NCI-H82 treated with DMSO at 0.1 percent for 48 hours (cell line): ENCODE data around the gene FOSL1.
A peak's percentile ranks its signal among the peaks of the same experiment; 100 is the strongest.

Source experiments
- DNase-seq: peaks from one replicate; lab custom pipeline; 2025; ENCODE audit not compliant: unreplicated experiment; lab: John Stamatoyannopoulos, UW

Gene FOSL1

DNA sequence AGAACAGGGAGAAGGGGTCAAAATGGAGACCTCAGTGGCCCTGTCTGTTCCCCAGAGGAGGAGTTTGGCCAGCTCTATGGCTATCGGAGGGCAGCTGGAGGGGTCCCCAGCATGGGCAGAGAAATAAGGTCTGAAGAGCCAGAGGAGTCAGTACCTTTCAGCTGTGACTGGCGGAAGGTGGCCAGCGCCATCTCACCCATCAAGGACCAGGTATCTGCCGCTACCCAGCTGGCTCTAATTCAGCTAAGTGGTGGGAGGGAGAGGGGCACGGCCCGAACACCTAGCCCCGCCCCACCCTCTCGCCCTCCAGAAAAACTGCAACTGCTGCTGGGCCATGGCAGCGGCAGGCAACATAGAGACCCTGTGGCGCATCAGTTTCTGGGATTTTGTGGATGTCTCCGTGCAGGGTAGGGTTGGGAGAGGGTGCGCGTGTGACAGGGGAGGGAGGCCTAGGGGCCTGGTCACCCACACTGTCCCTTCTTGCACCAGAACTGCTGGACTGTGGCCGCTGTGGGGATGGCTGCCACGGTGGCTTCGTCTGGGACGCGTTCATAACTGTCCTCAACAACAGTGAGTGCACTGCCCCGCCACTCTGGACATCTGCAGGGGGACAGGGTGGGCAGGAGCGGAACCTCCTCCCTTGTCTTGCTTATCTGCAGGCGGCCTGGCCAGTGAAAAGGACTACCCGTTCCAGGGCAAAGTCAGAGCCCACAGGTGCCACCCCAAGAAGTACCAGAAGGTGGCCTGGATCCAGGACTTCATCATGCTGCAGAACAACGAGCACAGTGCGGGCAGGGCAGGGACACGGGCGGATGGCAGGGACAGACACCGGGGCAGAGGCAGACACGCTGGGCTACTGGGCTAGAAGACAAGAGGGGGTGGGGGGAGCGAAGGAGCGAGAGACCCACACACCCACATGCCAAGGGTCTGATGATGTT, 17.8 kb downstream of the FOSL1 start:
- no peak for DNase-seq

GRCh38 chr11:65880844-65881421, 19.3 kb downstream of the FOSL1 start:
- DNase-seq: no peak

GRCh38 chr11:65880027-65880426, 20.2 kb downstream of the FOSL1 start:
- no peak for DNase-seq

DNA sequence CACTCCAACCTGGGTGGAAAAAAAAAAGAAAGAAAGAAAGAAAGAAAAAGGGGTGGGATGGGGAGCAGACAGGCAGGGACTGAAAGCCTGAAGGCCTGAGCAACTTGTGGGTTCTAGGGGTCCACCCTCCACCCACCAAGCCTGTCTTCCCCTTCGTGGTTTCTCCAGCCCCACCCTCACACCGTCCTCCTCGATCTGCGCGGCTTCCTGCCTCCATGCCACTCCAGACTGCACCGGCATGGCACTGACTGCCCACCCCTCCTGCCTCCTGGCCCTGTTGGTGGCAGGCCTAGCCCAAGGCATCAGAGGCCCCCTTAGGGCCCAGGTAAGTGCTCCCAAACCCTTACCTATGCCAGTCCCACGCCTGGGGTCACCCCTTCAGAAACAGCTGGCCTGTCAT, 20.6 kb downstream of the FOSL1 start, which contains the start of gene CTSW:
Gene CTSW (plus strand): TSS at position 221 of the 400 bp plus-strand sequence. CDS start 18 bp downstream, at position 239.
- DNase-seq: no peak

DNA sequence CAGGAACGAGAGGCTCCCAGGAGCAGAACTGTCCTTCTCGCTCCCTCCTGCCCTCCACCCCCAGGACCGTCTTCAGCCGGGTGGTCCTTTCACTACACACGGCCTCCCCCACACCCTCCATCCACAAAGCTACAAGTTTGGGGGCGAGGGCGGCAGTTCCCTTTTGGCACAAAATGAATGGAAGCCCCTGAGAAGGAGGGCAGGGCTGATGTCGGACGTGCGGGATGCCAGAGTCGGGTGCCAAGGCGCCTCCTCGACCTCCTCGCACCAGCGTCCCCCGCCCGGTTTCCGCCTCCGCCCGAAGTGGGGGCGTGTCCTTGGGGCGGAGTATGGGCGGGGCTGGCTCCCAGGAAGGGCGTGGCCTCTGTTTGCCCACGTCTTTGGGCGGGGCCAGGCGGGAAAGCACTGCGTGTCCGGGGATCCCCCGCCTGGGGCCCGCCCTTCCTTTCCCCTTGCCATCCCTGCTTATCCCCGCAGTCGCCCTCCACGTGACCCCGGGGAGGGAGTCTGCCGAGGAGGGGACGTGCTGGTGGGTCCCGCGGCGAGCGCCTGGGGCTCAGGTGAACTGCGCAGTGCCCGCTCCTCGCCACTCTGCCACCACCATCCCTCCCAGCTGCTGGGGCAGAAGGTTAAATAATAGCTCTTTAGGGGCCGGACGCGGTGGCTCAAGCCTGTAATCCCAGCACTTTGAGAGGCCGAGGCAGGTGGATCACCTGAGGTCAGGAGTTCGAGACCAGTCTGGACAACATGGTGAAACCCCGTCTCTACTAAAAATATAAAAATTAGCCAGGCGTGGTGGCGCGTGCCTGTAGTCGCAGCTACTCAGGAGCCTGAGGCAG, 26.7 kb downstream of the FOSL1 start:
- DNase-seq: peak; percentile 79

DNA sequence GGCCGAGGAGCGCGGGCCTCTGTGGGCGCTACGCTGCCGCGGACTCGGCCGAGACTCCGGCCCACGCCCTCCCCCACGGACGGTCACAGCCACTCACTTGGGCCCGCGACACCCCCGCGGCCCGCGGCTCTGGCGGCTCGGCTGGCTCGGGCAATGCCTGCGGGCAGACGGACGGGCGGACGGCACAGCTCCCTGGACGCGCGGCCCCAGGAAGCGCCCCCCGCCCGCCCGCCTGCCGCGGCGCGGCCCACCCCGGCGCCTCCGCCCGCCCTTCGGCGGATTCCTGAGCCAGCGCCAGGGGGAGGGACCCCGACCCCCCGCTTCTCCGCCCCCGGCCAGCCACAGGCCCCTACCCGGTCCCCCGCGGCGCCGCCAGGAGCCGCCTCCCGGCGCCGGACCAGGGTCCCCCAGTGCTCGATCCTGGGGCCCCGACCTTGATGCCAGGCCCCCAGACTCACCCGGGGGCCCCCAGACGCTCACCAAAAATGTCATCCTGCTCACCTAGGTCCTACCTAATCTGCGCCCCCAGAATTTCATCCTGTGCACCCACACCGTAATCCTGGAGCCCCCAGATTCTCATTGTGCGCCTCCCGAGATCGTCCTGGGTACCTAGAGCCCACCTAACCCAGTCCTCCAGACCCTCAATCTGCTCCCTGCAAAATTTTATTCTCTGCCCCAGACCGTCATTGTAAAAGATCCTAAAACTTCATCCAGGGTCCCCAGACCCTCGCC, 27.4 kb downstream of the FOSL1 start, which contains the start of gene EFEMP2:
Gene EFEMP2 (minus strand): TSS at position 215 of the 732 bp plus-strand sequence. CDS start 446 bp downstream, outside the sequence.
- DNase-seq: no peak

GRCh38 chr11:65871811-65872548, 28.2 kb downstream of the FOSL1 start:
- DNase-seq: no peak

DNA sequence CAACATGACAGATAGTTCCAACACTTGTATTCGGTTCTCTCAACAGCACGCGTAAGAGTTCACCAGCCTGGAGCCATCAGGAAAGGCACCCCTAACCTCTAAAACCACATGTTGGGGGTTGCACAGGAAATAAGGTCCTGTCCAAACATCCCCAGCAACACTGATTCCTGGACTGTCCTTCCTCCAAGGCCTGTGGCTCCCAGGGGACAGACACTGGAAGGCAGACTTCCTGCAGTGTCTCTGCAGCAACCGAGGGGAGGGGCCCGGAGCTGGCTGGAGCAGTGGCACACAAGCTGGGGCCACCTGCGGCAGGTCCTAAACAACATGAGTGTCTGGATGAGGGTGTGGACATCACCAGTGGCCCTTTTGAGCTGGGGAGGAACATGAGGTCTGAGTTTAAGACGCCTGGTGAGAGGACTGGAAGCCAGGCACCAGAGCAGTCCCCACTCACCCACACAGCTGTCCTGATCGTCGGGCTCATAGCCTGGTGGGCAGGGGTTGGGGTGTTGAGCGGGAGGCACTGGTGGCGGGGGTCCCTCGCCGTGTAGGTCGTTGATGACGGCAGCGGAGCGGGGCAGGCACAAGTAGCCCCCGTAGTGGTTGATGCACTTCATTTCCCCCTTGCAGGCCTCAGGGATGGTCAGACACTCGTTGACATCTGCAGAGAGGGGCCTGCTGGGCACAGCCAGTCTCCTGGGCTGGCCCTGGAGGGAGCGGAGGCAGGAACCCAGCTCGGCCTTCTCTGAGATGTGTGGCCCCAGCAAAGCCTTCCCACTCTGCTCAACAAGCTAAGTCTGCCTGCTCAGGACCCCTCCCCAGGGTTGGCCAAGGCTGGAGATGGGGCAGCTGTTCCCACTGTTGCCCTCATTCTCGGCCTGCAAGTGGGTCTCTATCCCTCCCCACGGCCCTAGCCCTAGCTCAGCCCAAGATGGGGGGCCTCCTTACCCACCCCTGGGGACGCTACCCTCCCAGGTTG, 29.2 kb downstream of the FOSL1 start:
- no peak for DNase-seq

DNA sequence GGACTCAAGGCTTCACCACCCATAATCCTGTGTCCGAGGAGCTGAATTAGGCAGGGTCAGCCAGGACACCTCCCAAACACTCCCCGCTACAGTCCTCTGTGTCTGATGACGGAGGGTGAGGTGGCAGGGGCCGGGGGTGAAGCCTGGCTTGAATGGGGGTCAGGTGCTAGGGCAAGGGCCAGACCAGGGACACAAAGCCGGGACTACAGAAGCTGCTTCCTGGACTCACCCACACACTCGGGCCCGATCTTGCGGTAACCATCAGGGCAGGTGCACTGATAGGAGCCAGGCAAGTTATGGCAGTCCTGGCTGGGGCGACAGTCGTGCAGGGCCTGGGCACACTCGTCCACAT, 29.9 kb downstream of the FOSL1 start:
- DNase-seq: no peak

DNA sequence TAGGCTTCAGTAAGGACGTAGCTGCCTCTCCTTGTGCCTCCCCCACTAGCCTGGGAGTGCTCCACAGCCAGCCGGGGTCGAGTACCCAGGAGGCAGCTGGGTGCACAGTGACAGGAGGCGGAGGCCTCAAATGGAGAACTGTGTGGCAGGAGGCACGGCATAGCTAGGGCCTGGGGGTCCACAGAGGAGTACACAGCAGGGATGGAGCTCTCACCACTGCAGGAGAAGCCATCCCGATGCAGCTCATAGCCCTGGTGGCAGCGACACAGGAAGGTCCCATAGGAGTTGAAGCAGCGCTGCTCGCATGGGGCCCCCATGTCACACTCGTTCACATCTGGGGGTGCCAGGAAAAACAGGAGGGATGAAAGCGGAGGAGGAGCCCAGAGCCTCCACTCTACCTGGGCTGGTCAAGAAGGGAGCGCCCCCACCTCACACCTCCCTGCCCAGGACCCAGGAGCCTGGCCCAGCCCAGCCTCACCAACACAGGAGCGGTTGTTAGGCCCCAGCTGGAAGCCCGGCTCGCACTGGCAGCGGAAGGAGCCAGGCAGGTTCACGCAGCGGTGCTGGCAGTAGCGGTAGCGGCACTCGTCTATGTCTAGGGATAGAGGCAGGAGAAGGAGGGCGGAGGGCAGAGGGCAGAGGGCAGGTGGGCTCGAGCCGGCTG, 30.4 kb downstream of the FOSL1 start:
- no peak for DNase-seq

- no peak for DNase-seq
Measured at GRCh38 chr11:65868907-65869306, 31.3 kb downstream of the FOSL1 start.

DNA sequence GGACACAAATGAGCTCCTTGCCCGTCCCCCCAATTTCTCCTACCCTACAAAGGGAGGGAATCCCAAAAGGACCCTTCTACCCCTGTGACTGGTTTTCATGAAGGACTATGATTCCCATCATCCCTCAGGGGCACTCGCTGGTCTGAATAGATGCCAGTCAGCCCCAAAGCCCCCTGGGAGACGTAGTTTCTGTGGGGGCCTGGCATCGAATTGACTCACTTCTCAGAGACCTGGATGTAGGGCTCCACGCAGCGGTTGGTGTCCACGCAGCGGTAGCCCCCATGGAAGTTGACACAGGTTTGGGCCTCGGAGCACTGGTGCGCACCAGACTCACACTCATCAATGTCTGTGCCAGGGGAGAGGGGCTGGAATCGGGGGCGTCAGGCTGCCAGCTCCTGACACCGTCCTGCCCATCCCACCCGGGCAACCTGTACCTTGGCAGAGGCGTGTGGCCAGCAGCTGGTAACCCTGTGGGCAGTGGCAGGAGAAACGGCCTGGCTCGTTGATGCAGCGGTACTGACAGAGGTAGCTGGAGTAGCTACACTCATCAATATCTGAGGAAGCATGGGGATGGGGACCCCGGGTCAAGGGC, 32.0 kb downstream of the FOSL1 start:
- no peak for DNase-seq

DNA sequence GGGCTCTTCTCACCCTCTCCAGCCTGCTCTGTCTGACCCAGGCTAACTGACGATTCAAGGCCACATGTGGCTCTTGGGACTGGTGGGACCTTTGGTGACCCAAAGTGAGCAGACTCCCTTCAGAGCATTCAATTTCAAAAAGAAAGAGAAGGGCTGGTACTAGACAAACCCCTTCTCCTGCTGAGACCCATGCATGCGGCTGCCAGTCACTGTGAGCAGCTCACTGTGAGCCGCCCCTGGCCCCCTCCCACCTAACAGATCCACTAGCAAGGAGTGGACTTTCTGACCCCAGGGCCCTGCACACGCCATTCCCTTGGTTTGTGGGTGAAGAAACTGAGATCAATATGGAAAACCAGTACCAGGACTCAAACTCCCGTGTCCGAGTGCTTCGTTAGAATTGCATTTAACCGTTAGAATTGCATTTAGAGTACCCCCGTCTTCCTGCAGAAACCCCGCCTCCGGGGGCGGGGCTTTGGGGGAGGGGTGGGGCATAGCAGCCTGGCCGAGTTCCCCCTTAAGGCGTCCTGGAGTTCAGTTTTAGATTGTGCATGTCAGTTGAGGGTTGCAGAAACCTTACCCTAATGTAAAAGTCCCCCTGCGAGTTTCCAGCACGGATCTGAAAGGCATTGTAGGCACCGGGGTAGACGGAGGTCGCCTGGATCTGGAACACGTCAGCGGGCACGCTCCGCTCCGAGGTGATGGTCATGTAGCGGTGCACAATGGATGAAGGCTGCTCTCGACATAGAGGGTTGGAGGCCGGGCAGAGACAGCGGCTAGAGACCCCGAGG, 32.7 kb downstream of the FOSL1 start:
- no peak for DNase-seq

DNA sequence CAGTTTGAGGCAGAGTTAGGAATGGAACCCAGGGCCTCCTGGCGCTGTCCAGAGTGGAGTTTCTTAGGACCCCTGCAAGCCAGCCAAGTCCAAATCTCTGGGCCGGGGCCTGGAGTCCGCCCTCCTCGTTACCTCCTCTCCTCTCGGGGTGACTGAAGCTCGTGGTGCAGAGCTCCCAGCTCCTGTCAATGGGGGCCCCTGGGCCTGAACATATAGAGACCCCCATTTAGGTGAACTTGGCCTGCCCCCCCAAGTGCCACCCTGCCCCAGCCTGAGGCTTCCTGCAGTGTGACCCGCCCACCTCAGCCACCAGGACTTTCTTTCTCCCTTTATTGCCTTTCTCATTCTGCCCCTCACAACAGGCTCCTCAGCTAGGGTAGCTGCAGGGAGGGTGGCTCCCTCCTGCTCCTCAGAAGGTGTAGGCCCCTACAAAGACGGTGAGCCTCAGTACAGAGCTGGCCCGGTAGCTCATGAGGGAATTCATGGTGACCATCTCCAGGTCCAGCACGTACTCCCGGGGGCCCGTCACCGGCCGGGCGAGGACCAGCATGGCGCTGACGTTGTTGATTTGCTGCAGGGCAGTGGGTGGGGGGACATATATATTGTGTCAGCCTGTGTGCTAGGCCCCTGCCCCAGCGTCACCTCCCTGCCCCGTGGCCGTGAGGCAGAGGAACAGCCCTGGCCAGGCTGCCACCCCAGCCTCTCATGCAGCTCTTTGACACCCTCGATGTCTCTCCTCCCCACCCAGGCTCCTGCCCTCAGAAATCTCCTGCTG, 33.5 kb downstream of the FOSL1 start:
- no peak for DNase-seq

DNA sequence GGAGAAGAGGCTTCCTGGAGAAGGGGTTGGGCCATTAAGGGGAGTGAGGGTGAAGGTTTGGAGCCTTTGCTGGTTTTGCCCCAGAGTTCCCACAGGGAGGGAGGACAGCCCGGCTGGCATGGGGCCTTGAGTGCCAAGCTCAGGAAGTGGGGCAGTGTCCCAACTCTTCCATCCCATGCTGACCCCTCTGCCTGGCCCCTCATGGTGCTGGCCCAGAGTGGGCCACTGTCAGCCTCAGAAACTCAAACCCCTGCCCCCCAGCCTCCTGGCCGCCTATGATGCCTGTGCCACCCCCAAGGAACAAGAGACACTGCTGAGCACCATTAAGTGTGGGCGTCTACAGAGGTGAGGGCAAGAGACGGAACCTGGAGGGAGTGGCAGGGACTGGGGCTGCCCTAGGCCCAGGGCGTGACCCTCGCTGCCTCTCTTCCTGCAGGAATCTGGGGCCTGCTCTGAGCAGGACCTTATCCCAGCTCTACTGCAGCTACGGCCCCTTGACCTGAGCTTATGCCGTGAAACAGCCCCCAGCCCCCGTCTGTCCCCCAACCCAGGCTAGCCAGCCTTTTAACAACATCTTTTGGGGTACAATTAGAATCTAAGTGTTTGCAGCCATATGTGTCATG, 34.5 kb downstream of the FOSL1 start:
- no peak for DNase-seq
